ENCODE measurements around the gene TRIM65.

DNA sequence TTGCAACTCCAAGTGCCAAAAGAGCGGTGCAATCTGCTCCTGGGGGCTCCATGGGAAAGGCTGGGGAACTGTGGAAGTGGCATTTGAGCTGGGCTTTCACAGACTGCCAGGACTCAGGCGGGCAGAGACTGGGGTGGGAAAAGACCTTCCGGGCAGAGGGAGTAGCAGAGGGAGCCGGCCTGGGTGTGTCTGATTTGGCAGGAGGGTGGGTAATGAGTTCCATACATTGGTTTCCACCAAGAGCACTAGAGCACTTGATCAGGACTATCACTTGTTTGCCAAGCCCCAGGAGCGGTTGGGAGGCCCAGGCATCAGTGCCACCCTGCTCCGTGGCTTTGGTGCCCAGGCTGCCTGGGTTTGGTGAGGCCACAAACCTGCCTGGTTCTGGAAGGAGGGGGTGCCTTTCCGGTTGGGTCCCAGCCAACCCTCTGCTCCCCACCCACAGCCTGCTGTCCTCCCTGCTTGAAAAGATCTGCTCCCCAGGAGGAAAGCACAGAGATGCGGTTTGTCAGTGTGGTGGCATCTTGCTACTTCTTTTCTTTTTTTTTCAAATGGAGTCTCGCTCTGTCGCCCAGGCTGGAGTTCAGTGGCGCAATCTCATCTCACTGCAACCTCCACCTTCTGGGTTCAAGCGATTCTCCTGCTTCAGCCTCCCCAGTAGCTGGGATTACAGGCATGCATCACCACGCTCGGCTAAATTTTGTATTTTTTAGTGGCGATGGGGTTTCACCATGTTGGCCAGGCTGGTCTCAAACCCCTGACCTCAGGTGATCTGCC lies 14.9 kb downstream of the TRIM65 start:
- TF ChIP-seq CTCF (IDR thresholded peaks at IDR 0.05): no peak
- no peak for TF ChIP-seq POLR2A (IDR thresholded peaks at IDR 0.05)
